ENCODE measurements around the gene MAPK6.
"Not testable (repeated sequence)": the region's sequence is repeated elsewhere in the genome, so short reads cannot be mapped to it uniquely, and the experiment has no call there.

The MAPK6 gene

GRCh38 chr15:52002351-52002750, 16.7 kb upstream of the MAPK6 start:
- Histone ChIP-seq H3K9me3 (ENCODE audit: severe bottlenecking) (no peaks in the 10 kb centered on the region), H3K27ac (no peak overlapping the region), H3K27me3 (ENCODE audit: insufficient read depth, low read depth, severe bottlenecking) (no peaks in the 10 kb centered on the region), H3K36me3 (no peaks in the 10 kb centered on the region), H3K4me3 (ENCODE audit: low read depth, low read length) (no peak overlapping the region)
- TF ChIP-seq, protein P1, sequence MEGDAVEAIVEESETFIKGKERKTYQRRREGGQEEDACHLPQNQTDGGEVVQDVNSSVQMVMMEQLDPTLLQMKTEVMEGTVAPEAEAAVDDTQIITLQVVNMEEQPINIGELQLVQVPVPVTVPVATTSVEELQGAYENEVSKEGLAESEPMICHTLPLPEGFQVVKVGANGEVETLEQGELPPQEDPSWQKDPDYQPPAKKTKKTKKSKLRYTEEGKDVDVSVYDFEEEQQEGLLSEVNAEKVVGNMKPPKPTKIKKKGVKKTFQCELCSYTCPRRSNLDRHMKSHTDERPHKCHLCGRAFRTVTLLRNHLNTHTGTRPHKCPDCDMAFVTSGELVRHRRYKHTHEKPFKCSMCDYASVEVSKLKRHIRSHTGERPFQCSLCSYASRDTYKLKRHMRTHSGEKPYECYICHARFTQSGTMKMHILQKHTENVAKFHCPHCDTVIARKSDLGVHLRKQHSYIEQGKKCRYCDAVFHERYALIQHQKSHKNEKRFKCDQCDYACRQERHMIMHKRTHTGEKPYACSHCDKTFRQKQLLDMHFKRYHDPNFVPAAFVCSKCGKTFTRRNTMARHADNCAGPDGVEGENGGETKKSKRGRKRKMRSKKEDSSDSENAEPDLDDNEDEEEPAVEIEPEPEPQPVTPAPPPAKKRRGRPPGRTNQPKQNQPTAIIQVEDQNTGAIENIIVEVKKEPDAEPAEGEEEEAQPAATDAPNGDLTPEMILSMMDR (IDR thresholded peaks at IDR 0.05; ENCODE audit: low read depth, low read length) = no peak
- DNase-seq = no peak

DNA sequence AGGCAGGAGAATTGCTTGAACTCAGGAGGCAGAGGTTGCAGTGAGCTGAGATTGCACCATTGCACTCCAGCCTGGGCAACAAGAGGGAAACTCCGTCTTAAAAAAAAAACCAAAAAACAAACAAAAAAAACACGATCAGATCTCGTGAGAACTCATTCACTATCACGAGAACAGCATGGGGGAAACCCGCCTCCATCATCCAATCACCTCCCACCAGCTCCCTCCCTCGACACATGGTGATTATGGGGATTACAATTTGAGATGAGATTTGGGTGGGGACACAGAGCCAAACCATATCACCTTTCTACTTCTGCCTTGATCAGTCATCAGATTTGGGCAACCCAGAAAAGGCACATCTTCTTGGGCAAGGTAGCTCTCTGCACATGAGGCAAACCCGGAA, 15.9 kb upstream of the MAPK6 start:
- H3K4me3 ChIP-seq (ENCODE audit: low read depth, low read length); H3K27me3 ChIP-seq (ENCODE audit: insufficient read depth, low read depth, severe bottlenecking); DNase-seq; H3K27ac ChIP-seq; H3K9me3 ChIP-seq (ENCODE audit: severe bottlenecking); H3K36me3 ChIP-seq: not testable (repeated sequence)

GRCh38 chr15:52003710-52004109, 15.3 kb upstream of the MAPK6 start:
- Histone ChIP-seq H3K36me3 (no peaks in the 10 kb centered on the region), H3K4me3 (ENCODE audit: low read depth, low read length) (no peak overlapping the region), H3K9me3 (ENCODE audit: severe bottlenecking) (no peaks in the 10 kb centered on the region), H3K27ac (peak overlapping the region; percentile 49), H3K27me3 (ENCODE audit: insufficient read depth, low read depth, severe bottlenecking) (no peaks in the 10 kb centered on the region)
- TF ChIP-seq, protein P1 (IDR thresholded peaks at IDR 0.05; ENCODE audit: low read depth, low read length) = no peak
- no peak for DNase-seq

DNA sequence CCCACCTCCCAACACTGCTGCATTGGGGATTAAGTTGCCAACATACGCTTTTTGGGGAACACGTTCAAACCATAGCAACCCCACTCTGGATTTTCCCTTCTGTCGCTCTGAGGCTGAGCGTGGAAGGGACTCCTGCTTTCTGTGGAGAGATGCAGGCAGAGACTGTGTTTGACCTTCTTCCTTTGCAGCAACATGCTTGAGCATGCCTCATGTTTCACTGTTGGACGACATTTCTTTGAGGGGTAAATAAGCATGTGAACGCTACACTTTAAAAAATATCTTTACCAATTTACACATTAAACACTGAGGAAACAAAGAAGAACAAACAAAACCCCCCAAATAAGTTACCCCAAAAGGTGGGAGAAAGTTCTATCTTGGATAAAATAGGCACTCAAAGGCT, 14.2 kb upstream of the MAPK6 start:
- peak overlapping the region; percentile 20; the same call in 1 of the 2 replicates for H3K27ac ChIP-seq
- no peaks in the 10 kb centered on the region for H3K27me3 ChIP-seq (ENCODE audit: insufficient read depth, low read depth, severe bottlenecking)
- H3K36me3 ChIP-seq = no peaks in the 10 kb centered on the region
- DNase-seq = no peak
- H3K9me3 ChIP-seq (ENCODE audit: severe bottlenecking) = no peaks in the 10 kb centered on the region
- H3K4me3 ChIP-seq (ENCODE audit: low read depth, low read length) = no peak overlapping the region
- TF ChIP-seq, protein P1 (IDR thresholded peaks at IDR 0.05; ENCODE audit: low read depth, low read length) = no peak

DNA sequence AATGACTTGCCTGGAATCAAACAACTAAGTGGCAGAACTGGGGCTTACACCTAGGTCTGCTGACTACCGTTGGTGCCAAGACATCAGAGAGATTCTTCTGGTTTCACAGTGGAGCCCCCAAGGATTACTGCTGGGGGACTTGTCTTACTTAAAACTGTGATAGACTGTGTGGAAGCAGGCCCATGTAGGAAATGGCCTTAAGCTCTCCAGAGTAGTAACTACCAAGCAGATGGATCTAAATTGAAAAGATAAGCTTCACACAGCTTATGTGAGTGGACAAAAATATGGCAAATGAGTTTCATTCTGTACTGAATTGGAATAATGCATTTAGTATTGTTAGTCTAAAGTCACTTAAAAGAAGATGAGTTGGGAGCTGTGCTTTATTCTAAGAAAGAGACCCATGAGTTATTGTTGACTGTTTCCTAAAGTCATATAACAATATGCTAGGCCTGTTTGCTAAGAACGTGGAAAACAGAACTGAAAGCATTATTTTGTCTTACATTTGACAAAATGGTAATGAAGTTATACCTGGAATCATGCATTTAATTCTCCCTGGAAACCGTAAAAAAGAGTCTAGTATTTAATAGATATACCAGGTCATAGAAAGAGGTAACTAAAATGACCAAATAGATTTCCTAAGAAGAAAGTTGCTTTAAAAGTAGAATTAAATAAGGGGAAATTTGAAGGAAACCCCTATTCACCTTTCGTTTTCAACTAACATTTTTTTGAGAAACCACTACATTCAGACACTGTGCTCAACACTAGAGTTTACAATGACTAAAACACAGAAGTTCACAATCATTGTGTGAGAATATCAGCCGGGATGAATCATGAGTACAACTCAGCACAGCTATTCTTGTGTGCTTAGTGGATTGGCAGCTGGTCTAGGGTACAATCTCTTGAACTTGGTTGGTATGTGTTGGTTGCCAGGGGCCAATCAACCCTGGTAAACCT, 13.0 kb upstream of the MAPK6 start:
- TF ChIP-seq, protein P1 (IDR thresholded peaks at IDR 0.05; ENCODE audit: low read depth, low read length) = no peak
- no peaks in the 10 kb centered on the region for H3K27me3 ChIP-seq (ENCODE audit: insufficient read depth, low read depth, severe bottlenecking)
- DNase-seq = peak; percentile 45
- H3K9me3 ChIP-seq (ENCODE audit: severe bottlenecking) = no peaks in the 10 kb centered on the region
- no peak overlapping the region for H3K4me3 ChIP-seq (ENCODE audit: low read depth, low read length)
- no peaks in the 10 kb centered on the region for H3K36me3 ChIP-seq
- peak overlapping the region; percentile 52 for H3K27ac ChIP-seq

- Histone ChIP-seq H3K4me3 (ENCODE audit: low read depth, low read length) (no peak overlapping the region), H3K9me3 (ENCODE audit: severe bottlenecking) (no peaks in the 10 kb centered on the region), H3K36me3 (no peaks in the 10 kb centered on the region), H3K27me3 (ENCODE audit: insufficient read depth, low read depth, severe bottlenecking) (no peaks in the 10 kb centered on the region), H3K27ac (no peak overlapping the region)
- DNase-seq = no peak
- TF ChIP-seq, protein P1 (IDR thresholded peaks at IDR 0.05; ENCODE audit: low read depth, low read length) = no peak
Measured at GRCh38 chr15:52006702-52007340, 12.2 kb upstream of the MAPK6 start.
